ENCODE data around the gene NHERF1.

Gene NHERF1

GRCh38 chr17:74733365-74734122 is 14.9 kb upstream of the NHERF1 start:
- no peak overlapping the region for H3K27ac ChIP-seq
- DNase-seq = no peak
- TF ChIP-seq, protein P1, sequence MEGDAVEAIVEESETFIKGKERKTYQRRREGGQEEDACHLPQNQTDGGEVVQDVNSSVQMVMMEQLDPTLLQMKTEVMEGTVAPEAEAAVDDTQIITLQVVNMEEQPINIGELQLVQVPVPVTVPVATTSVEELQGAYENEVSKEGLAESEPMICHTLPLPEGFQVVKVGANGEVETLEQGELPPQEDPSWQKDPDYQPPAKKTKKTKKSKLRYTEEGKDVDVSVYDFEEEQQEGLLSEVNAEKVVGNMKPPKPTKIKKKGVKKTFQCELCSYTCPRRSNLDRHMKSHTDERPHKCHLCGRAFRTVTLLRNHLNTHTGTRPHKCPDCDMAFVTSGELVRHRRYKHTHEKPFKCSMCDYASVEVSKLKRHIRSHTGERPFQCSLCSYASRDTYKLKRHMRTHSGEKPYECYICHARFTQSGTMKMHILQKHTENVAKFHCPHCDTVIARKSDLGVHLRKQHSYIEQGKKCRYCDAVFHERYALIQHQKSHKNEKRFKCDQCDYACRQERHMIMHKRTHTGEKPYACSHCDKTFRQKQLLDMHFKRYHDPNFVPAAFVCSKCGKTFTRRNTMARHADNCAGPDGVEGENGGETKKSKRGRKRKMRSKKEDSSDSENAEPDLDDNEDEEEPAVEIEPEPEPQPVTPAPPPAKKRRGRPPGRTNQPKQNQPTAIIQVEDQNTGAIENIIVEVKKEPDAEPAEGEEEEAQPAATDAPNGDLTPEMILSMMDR (IDR thresholded peaks at IDR 0.05; ENCODE audit: low read depth, low read length) = no peak
- H3K4me3 ChIP-seq (ENCODE audit: low read depth, low read length) = no peak overlapping the region
- no peaks in the 10 kb centered on the region for H3K36me3 ChIP-seq
- H3K9me3 ChIP-seq (ENCODE audit: severe bottlenecking) = no peaks in the 10 kb centered on the region
- no peaks in the 10 kb centered on the region for H3K27me3 ChIP-seq (ENCODE audit: insufficient read depth, low read depth, severe bottlenecking)

GRCh38 chr17:74734256-74734655 is 14.2 kb upstream of the NHERF1 start:
- H3K4me3 ChIP-seq (ENCODE audit: low read depth, low read length) = no peak overlapping the region
- no peak overlapping the region for H3K27ac ChIP-seq
- no peaks in the 10 kb centered on the region for H3K27me3 ChIP-seq (ENCODE audit: insufficient read depth, low read depth, severe bottlenecking)
- TF ChIP-seq, protein P1 (IDR thresholded peaks at IDR 0.05; ENCODE audit: low read depth, low read length) = no peak
- H3K9me3 ChIP-seq (ENCODE audit: severe bottlenecking) = no peaks in the 10 kb centered on the region
- DNase-seq = no peak
- no peaks in the 10 kb centered on the region for H3K36me3 ChIP-seq

- Histone ChIP-seq H3K36me3 (no peaks in the 10 kb centered on the region), H3K27me3 (ENCODE audit: insufficient read depth, low read depth, severe bottlenecking) (no peaks in the 10 kb centered on the region), H3K4me3 (ENCODE audit: low read depth, low read length) (peak within 1 kb of the TSS; percentile 60), H3K9me3 (ENCODE audit: severe bottlenecking) (no peaks in the 10 kb centered on the region), H3K27ac (peak within 1 kb of the TSS; percentile 61)
- DNase-seq = peak; percentile 88
- TF ChIP-seq, protein P1 (IDR thresholded peaks at IDR 0.05; ENCODE audit: low read depth, low read length) = peak; percentile 97
Measured at GRCh38 chr17:74736513-74737298, 11.7 kb upstream of the NHERF1 start, which contains the start of gene RAB37. RAB37 (plus strand) TSS chr17:74737256; CDS start chr17:74737273, 17 bp downstream.

DNA sequence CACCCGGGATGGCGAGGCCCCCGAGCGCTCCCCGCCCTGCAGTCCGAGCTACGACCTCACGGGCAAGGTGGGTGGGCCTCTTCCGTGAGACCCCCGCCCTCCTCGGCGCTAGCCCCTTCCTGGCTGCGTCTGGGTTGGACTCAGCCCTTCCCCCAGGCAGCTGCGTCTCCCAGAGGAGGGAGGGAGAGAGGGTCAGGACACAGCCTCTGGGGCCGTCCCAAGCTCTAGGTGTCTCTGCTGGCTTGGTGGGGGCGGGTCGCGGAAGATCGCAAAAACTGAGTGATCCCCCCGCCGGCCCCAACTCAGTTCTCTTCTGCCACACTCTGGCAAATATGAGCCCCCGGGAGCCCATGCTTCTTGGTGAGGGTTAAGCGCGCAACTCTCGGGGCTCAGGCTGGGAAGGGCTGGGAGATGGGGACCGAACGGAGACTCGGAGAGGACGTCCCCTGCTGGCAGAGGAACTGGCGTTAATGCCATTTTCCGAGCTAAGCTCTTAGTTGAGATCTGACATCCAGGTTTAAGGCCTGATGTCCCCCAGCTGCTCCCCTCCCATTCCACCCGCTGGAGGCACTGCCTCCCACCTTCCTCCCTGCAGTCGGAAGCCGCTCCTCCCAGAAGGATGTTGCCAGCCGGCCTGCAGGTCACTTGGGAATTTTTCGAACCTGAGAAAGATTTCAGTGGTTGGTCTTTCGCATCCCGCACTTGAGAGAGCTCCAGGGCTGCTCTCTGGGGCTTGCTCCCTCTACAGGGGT is 11.0 kb upstream of the NHERF1 start:
- H3K4me3 ChIP-seq (ENCODE audit: low read depth, low read length) = peak overlapping the region; percentile 60
- no peaks in the 10 kb centered on the region for H3K9me3 ChIP-seq (ENCODE audit: severe bottlenecking)
- DNase-seq = peak; percentile 94
- no peaks in the 10 kb centered on the region for H3K36me3 ChIP-seq
- no peaks in the 10 kb centered on the region for H3K27me3 ChIP-seq (ENCODE audit: insufficient read depth, low read depth, severe bottlenecking)
- TF ChIP-seq, protein P1 (IDR thresholded peaks at IDR 0.05; ENCODE audit: low read depth, low read length) = peak; percentile 97
- peak overlapping the region; percentile 61 for H3K27ac ChIP-seq

- peak; percentile 14 for DNase-seq
- Histone ChIP-seq H3K27ac (peak overlapping the region; percentile 61), H3K36me3 (no peaks in the 10 kb centered on the region), H3K4me3 (ENCODE audit: low read depth, low read length) (peak overlapping the region; percentile 60), H3K27me3 (ENCODE audit: insufficient read depth, low read depth, severe bottlenecking) (no peaks in the 10 kb centered on the region), H3K9me3 (ENCODE audit: severe bottlenecking) (no peaks in the 10 kb centered on the region)
- TF ChIP-seq, protein P1 (IDR thresholded peaks at IDR 0.05; ENCODE audit: low read depth, low read length) = no peak
Measured at GRCh38 chr17:74738051-74738996, 10.1 kb upstream of the NHERF1 start.

Measured in WERI-Rb-1 (cell line).